ENCODE data around the gene KAZALD1. TPM values are rescaled to one million over a fixed set of nuclear protein-coding genes. Genes with fewer than 3 reads are reported as not detected.
A peak's percentile ranks its signal among the peaks of the same experiment; 100 is the strongest.

Gene KAZALD1
- total and polyA plus RNA-seq, 12 donors, result 3.3 to 16.5 (median 9.9) TPM

DNA sequence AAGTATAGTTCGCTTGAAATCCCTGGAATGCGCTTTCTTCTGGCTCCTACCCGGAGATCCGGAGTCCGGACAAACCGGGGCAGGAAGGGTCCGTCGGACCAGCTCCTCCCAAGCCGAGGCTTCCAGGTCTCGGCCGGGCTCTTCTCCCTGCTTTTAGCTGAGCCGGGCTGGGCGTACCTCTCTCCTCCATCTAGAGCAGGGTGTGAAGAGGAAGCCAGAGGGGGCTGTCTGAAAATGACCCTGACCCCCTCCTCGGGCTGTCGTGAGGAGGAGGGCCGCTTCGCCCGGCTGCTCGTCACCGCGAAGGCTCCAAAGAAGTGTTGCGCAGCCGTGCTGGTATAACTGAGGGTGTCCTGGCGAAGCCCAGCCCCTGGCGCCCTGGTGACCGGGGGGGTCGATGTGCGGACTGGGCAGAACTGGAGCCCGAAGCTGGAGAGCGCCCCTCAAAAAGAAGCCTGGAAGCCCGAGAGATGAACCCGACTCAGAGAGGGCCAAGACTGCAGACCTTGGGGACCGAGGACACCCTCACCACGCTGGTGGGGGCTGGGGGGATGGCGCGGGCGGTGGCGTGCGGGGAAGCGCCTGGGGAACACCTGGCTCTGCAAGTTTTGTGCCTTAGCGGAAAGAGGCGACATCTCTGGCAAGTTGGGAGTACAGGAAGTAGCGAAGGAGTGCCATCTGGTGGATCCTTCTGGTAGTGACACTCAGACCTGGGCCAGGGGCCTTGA is 5.7 kb downstream of the KAZALD1 start:
- TF ChIP-seq, protein P1, sequence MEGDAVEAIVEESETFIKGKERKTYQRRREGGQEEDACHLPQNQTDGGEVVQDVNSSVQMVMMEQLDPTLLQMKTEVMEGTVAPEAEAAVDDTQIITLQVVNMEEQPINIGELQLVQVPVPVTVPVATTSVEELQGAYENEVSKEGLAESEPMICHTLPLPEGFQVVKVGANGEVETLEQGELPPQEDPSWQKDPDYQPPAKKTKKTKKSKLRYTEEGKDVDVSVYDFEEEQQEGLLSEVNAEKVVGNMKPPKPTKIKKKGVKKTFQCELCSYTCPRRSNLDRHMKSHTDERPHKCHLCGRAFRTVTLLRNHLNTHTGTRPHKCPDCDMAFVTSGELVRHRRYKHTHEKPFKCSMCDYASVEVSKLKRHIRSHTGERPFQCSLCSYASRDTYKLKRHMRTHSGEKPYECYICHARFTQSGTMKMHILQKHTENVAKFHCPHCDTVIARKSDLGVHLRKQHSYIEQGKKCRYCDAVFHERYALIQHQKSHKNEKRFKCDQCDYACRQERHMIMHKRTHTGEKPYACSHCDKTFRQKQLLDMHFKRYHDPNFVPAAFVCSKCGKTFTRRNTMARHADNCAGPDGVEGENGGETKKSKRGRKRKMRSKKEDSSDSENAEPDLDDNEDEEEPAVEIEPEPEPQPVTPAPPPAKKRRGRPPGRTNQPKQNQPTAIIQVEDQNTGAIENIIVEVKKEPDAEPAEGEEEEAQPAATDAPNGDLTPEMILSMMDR (IDR thresholded peaks at IDR 0.05), result peak; percentile 79 to 93 (median 91)

GRCh38 chr10:101069441-101069840 is 7.7 kb downstream of the KAZALD1 start:
- Histone ChIP-seq H3K4me1 (peaks cover 8 to 57% (median 40%) of the 10 kb centered on the region in 9 donors), H3K27ac (no peak overlapping the region), H3K4me3 (no peak overlapping the region), H3K36me3 (no peaks in the 10 kb centered on the region), H3K9me3 (no peaks in the 10 kb centered on the region), H3K27me3 (peaks cover 0 to 52% (median 29%) of the 10 kb centered on the region in 7 donors)
- TF ChIP-seq, protein P1 (IDR thresholded peaks at IDR 0.05), result no peak
- intact Hi-C loops (cut with DNase I), result loop anchor here in 1 of 10 donors (10.0 kb wide), 1 partner anchor 75 kb away; the partner anchor contains the start of gene LZTS2
- ATAC-seq, result no peak
- 81 to 93% methylated on average over 5 of the region's 5 CpGs for WGBS, 2 donors
- no peak for DNase-seq

More for the DNA sequence above, 5.7 kb downstream of the KAZALD1 start:
- H3K27me3 ChIP-seq, result peaks cover 0 to 52% (median 10%) of the 10 kb centered on the region in 7 donors
- ATAC-seq, result peak in 7 of 8 donors; percentile 14 to 69 (median 49)
- H3K36me3 ChIP-seq, result no peaks in the 10 kb centered on the region
- H3K4me1 ChIP-seq, result peaks cover 10 to 64% (median 59%) of the 10 kb centered on the region in 9 donors
- 0 to 1% methylated on average over 43 of the region's 43 CpGs for WGBS, 2 donors
- DNase-seq, result peak; percentile 55 to 79
- H3K27ac ChIP-seq, result peak overlapping the region; percentile 34 to 99 (median 90)
- H3K4me3 ChIP-seq, result peak overlapping the region; percentile 43 to 68 (median 61)
- no peaks in the 10 kb centered on the region for H3K9me3 ChIP-seq
- intact Hi-C loops (cut with DNase I), result loop anchor here in 1 of 10 donors (1.0 to 10.0 kb wide), 2 partner anchors 8 to 73 kb away; partner anchors contain the start of gene LZTS2

- H3K27me3 ChIP-seq, result peaks cover 0 to 52% (median 35%) of the 10 kb centered on the region in 7 donors
- no peaks in the 10 kb centered on the region for H3K9me3 ChIP-seq
- ATAC-seq, result no peak
- TF ChIP-seq, protein P1 (IDR thresholded peaks at IDR 0.05), result no peak
- no peak overlapping the region for H3K27ac ChIP-seq
- peaks cover 8 to 57% (median 33%) of the 10 kb centered on the region in 9 donors for H3K4me1 ChIP-seq
- WGBS, 2 donors, result 91 to 96% methylated on average over 3 of the region's 3 CpGs
- H3K36me3 ChIP-seq, result no peaks in the 10 kb centered on the region
- intact Hi-C loops (cut with DNase I), result no loop called here
- no peak overlapping the region for H3K4me3 ChIP-seq
- DNase-seq, result no peak
These were observed 8.3 kb downstream of the KAZALD1 start for GRCh38 chr10:101070098-101070497.

GRCh38 chr10:101071267-101071884 is 9.6 kb downstream of the KAZALD1 start:
- H3K27me3 ChIP-seq, result peaks cover 0 to 52% (median 46%) of the 10 kb centered on the region in 7 donors
- TF ChIP-seq, protein P1 (IDR thresholded peaks at IDR 0.05), result no peak
- no peak overlapping the region for H3K4me3 ChIP-seq
- 79 to 81% methylated on average over 6 of the region's 6 CpGs for WGBS, 2 donors
- peaks cover 0 to 48% (median 20%) of the 10 kb centered on the region in 9 donors for H3K4me1 ChIP-seq
- no peak for DNase-seq
- no peaks in the 10 kb centered on the region for H3K9me3 ChIP-seq
- H3K36me3 ChIP-seq, result no peaks in the 10 kb centered on the region
- ATAC-seq, result peak in 1 of 8 donors; percentile 38
- H3K27ac ChIP-seq, result peak overlapping the region in 1 of 10 donors; percentile 71
- intact Hi-C loops (cut with DNase I), result no loop called here
